ENCODE results near the gene ENKD1.
"Not testable (repeated sequence)": the region's sequence is repeated elsewhere in the genome, so short reads cannot be mapped to it uniquely, and the experiment has no call there.

ENKD1 gene

DNA sequence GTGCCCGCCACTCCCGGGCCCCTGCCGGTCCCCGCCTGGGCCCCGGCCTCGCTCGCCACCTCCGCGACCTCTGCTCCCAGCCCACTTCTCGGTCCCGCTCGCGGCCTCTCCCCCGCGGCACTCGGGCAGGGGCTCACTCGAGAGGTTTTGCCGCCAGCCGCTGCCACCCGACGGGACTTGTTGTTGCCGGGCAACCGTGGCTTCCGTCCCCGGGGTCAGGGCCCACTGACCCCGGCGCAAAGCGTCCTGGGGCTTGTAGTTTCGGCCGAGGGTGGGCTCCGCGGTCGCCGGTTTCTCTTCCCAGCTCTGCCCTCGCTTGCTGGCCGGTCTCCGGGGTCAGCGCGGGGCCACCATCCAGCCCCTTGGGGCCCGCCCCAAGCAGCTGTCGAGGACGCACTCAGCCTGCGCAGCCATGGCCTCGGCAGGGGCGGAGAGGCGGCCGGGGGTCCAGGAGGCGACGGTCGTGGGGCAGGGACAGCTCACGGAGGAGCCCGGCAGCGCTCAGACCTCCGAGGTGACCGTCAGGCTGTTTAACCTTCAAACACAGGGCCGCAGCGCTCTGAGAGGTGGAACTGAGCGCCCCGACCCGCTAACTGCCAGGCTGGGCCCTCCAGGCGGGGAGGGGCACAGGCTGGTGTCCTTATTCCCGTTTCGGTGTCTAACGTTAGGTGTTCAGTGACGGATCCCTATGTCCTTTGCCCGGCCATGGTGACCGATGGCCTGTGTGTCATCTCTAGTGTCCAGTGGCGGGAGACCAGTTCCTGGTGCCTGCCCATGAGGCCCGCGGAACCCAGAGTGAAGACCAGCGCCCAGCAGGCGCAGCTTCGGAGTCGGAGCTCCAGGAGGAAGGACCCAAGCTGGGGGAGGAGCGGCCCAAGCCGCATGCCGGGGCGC is at the start of gene ENKD1, which contains the start of gene C16orf86:
Gene ENKD1, minus strand, starts transcription at position 192 of the 894 bp plus-strand sequence. CDS start 308 bp downstream, outside the sequence.
Gene C16orf86, plus strand, starts transcription at position 256 of the 894 bp plus-strand sequence. Its CDS starts 157 bp downstream, at position 413.
- DNase-seq, result peak; percentile 88

DNA sequence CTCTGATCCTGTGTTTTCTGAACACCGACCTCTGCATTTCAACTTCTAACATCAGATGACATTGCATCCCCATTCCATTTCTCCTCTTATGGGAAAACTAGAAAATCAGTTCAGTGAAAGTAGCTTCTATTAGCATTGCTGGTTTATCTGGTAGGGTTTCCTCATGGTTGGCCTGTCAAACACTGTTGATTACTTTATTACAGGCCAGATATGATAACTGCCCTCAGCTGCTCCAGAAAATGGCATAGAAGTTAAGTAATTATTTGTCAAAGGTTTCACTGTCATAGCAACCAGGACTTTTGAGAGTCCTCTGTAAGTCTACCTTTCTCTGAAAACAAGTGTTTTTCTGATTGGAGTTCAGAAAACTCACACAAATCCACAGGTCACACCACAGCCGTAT is 49.5 kb upstream of the ENKD1 start:
- no peak for DNase-seq

DNA sequence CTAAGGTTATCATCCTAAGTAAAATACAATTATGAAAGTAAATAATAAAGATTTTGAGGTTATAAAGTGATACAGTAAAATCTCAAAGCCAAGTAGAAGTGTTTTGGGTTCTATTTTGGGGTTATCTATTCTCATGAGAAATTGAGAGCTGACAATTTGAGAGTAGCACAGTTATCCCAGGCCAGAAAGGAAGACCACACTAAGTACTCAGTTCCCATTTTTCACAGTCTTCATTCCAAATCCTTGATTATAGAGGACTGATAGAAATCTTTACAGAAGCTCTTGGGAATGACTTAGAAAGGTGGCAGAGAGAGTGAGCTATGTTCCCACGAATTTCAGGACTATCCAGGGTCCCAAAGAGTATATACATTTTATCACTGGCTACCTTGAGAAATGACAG is 48.0 kb upstream of the ENKD1 start:
- no peak for DNase-seq

DNA sequence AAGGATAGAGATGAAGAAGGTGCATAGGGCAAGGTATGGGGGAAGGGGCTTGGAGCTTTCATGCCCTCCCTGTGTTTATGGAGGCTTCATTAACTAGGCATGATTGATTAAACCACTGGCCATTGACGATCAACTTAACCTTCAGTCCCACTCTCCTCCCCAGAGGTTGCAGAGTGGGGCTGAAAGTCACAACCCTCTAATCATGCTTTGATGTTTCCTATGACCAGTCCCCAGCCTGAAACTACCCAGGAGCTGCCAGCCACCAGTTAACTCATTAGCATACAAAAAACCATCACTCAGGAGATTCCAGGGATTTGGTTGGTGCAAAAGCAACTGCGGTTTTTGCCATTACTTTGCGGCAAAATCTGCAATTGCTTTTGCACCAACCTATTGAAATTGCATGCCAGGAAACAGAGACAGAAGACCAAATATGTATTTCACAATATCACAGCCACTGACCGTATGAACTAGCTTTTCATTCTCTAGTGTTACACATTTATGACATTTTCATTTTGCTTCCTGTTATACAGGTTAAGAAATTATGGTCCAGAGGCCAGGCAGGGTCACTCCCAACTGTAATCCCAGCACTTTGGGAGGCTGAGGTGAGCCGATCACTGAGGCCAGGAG is 47.2 kb upstream of the ENKD1 start:
- no peak for DNase-seq

DNA sequence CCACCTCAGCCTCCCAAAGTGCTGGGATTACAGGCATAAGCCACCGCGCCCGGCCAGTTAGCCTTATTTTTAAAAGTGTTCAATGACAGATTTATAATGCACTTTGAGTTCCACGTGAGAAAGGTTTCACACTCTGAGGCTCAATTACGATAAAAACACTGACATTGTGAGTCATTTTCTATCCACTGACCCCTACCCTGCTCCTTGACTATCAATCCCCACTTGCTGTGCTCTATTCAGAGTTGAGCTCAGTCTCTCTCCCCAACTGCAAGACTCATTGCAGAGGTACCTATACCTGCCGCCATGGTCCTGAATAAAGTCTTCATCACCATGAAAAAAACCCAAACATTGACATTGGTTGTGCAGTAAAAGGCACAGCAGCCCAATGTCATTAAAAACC is 44.1 kb upstream of the ENKD1 start:
- DNase-seq, result no peak

- no peak for DNase-seq
Measured at GRCh38 chr16:67709050-67709449, 42.5 kb upstream of the ENKD1 start.

DNA sequence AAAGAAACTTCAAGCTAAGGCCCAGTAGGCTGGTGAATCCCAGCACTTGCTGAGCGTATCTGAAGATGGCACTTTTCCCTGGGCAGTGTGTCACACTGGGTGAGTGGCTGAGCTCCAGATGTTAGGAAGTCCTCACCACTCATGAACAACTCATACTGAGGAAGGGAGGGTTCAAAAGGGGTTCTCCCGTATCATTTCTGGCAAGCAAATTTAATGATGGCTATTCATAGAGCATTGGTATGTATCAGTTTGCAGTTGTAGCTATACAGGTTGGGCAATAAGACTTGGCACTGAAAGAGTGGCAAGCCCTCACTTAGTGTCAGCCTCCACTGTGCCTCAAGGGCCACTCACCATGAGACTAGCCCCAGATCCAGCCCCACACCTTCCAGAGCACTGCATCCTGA is 41.8 kb upstream of the ENKD1 start:
- no peak for DNase-seq

DNA sequence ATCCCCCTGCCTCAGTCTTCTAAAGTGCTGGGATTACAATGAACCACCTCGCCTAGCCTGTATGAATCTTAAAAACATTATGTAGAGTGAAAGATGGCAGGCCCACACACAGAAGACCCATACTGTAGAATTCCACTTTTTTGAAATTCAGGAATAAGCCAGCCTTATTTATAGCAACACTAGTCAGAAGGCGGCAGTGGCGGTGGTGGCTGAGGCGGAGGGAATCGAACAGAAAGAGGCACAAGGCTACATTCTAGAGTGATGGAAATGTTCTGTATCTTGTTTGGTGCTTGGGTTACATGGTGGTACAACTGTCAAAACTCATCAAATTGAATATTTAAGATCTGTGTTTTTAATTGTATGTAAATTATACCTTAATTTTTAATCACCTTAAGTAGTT is 41.2 kb upstream of the ENKD1 start:
- no peak for DNase-seq

DNA sequence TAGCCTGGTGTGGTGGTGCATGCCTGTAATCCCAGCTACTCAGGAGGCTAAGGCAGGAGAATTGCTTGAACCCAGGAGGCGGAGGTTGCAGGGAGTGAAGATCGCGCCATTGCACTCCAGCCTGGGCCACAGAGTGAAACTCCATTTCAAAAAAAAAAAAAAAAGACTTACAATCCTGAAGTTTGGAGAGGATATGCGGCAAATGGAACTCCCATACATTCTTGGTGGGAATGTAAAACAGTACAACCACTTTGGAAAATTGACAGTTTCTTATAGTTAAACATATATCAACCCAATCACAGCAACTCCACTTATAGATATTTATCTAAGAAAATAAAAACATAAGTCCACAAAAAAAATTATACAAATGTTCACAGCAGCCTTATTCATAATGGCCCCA is 40.7 kb upstream of the ENKD1 start:
- DNase-seq, result no peak

- DNase-seq, result no peak
Measured at GRCh38 chr16:67704110-67704509, 37.6 kb upstream of the ENKD1 start.

- no peak for DNase-seq
Measured at GRCh38 chr16:67703626-67704025, 37.1 kb upstream of the ENKD1 start.

DNA sequence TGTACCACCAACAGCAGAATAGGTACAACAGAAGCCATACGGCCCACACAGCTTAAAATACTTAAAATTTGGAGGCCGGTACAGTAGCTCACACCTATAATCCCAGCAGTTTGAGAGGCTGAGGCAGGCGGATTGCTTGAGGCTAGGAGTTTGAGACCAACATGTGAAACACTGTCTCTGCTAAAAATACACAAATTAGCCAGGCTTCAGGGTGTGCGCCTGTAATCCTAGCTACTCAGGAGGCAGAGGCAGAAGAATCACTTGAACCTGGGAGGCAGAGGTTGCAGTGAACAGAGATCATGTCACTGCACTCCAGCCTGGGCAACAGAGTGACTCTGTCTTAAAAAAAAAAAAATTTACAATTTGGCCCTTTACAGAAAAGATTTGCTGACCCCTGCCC is 35.6 kb upstream of the ENKD1 start:
- DNase-seq, result no peak

- DNase-seq, result no peak
Measured at GRCh38 chr16:67701420-67701819, 34.9 kb upstream of the ENKD1 start.

- DNase-seq, result no peak
Measured at GRCh38 chr16:67699265-67699664, 32.7 kb upstream of the ENKD1 start.

- DNase-seq, result no peak
Measured at GRCh38 chr16:67697422-67698185, 31.1 kb upstream of the ENKD1 start.

GRCh38 chr16:67694611-67695010 is 28.1 kb upstream of the ENKD1 start:
- DNase-seq, result no peak

- DNase-seq, result not testable (repeated sequence)
Measured at GRCh38 chr16:67693517-67694285, 27.2 kb upstream of the ENKD1 start.

- DNase-seq, result no peak
Measured at GRCh38 chr16:67685388-67686112, 19.0 kb upstream of the ENKD1 start.

- DNase-seq, result no peak
Measured at GRCh38 chr16:67683767-67684166, 17.2 kb upstream of the ENKD1 start.

DNA sequence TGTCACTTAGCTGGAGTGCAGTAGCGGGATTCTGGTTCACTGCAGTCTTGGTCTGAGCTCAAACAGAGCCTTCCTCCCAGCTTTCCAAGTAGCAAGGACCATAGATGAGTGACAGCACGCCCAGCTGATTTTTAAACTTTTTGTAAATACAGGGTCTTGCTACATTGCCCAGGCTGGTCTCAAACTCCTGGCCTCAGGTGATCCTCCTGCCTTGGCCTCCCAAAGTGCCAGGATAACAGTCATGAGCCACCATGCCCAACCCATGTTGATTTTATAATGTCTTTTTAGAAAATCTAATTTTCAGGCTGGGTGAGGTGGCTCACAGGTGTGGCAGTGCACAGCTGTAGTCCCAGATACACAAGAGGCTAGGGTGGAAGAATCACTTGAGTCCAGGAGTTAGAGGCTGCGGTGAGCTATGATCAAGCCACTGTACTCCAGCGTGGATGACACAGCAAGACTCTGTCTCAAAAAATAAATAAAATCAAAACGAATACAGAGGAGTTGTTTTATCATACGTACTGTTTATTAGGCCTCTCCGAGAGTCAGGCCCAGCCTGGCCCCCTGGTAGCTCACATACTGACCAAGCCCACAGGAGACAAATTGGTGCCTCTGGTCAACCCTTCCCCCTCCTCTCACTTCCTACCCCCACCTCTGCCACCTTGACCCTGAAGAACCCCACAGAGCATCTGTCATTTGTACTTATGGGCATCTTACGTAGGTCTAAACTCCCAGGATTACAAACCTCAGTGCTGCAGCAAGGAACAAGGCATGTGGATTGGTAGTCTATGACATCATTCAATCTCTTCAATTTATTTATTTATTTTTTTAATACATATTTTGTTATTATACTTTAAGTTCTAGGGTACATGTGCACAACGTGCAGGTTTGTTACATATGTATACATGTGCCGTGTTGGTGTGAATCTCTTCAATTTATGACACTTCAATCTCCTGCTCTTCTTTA is 13.7 kb upstream of the ENKD1 start:
- DNase-seq, result no peak

Data from CD4-positive, alpha-beta T cell treated with Interleukin-6 for 4 hours (primary cell).